Thoracic aorta (tissue), 2 donors: ENCODE measurements around the gene ASAP2. TPM values are rescaled to one million over a fixed set of nuclear protein-coding genes. Genes with fewer than 3 reads are reported as not detected.

Experiments used
- ATAC-seq: fragments of 150-250 bp; one replicate; pipeline ENCODE4 v1.8.0; 2017; ENCODE audit warnings: low read depth; ENCODE audit not compliant: insufficient number of reproducible peaks, low FRiP score
- DNase-seq: peaks from one replicate; pipeline ENCODE4 v3.0.0-alpha.2; 2020; ENCODE audit warnings: low spot score
- H3K27ac ChIP-seq, 2 donors: fragments of 200-600 bp; sonication (generic); 1 replicate in 1 of 2; 2 replicates in 1 of 2; pipeline ENCODE4 v1.5.1; 2016; ENCODE audit warnings: mild to moderate bottlenecking in 2 of 2, moderate library complexity in 2 of 2
- H3K27me3 ChIP-seq: fragments of 200-600 bp; sonication (generic); replicated peaks from 2 replicates; pipeline ENCODE4 v1.6.0; 2016; ENCODE audit warnings: mild to moderate bottlenecking; ENCODE audit not compliant: insufficient read depth
- H3K36me3 ChIP-seq: fragments of 200-600 bp; sonication (generic); one replicate; pipeline ENCODE4 v1.5.1; 2016
- H3K4me1 ChIP-seq, 2 donors: fragments of 200-600 bp; sonication (generic); 1 replicate in 1 of 2; 2 replicates in 1 of 2; pipeline versions ENCODE4 v1.5.1 to v1.6.0; 2016; ENCODE audit warnings: low read depth in 2 of 2, mild to moderate bottlenecking in 1 of 2; ENCODE audit not compliant: control insufficient read depth in 1 of 2
- H3K4me3 ChIP-seq: fragments of 200-600 bp; sonication (generic); 2 replicates; pipeline ENCODE4 v1.5.1; 2016; ENCODE audit warnings: mild to moderate bottlenecking
- H3K9me3 ChIP-seq: fragments of 200-600 bp; sonication (generic); 2 replicates; pipeline ENCODE4 v1.5.1; 2016
- CTCF ChIP-seq: fragments of 200-600 bp; sonication (generic); IDR thresholded peaks from one replicate; pipeline ENCODE4 v1.5.1; 2019; ENCODE audit warnings: antibody characterized with exemption
- total RNA-seq, 2 donors: library from RNA; depleted of rRNA; stranded (reverse); fragments of >200 nt; gene quantifications; one replicate each; pipeline versions ENCODE4 v1.1.0 to v1.2.3, GENCODE V29; 2016

ASAP2 gene
- total RNA-seq, 2 donors from 2014 or later: 58.1 to 102 TPM

- H3K9me3 ChIP-seq: no peaks in the 10 kb centered on the region
- peaks cover 5 to 16% of the 10 kb centered on the region in 2 donors for H3K4me1 ChIP-seq
- no peak overlapping the region for H3K4me3 ChIP-seq
- no peak overlapping the region for H3K27ac ChIP-seq
- no peaks in the 10 kb centered on the region for H3K27me3 ChIP-seq
- no peaks in the 10 kb centered on the region for H3K36me3 ChIP-seq
- no peak for TF ChIP-seq CTCF
- DNase-seq (no peak), ATAC-seq (no peak)
These were observed 210.3 kb downstream of the ASAP2 start for GRCh38 chr2:9416962-9417316.

GRCh38 chr2:9417725-9418124 is 211.1 kb downstream of the ASAP2 start:
- H3K27ac ChIP-seq: no peak overlapping the region
- no peaks in the 10 kb centered on the region for H3K36me3 ChIP-seq
- no peak for ATAC-seq
- H3K9me3 ChIP-seq: no peaks in the 10 kb centered on the region
- no peaks in the 10 kb centered on the region for H3K27me3 ChIP-seq
- DNase-seq: no peak
- H3K4me3 ChIP-seq: no peak overlapping the region
- no peak for TF ChIP-seq CTCF
- peaks cover 9 to 20% of the 10 kb centered on the region in 2 donors for H3K4me1 ChIP-seq

- Histone ChIP-seq H3K36me3 (no peaks in the 10 kb centered on the region), H3K27ac (no peak overlapping the region), H3K9me3 (no peaks in the 10 kb centered on the region), H3K4me1 (peaks cover 9 to 20% of the 10 kb centered on the region in 2 donors), H3K27me3 (no peaks in the 10 kb centered on the region), H3K4me3 (no peak overlapping the region)
- ATAC-seq: no peak
- no peak for TF ChIP-seq CTCF
- DNase-seq: no peak
These were observed 212.1 kb downstream of the ASAP2 start for GRCh38 chr2:9418746-9419145.

GRCh38 chr2:9419541-9419940 is 212.9 kb downstream of the ASAP2 start:
- Histone ChIP-seq H3K9me3 (no peaks in the 10 kb centered on the region), H3K4me3 (no peak overlapping the region), H3K27me3 (no peaks in the 10 kb centered on the region), H3K36me3 (no peaks in the 10 kb centered on the region), H3K4me1 (peaks cover 9 to 27% of the 10 kb centered on the region in 2 donors), H3K27ac (no peak overlapping the region)
- ATAC-seq: no peak
- no peak for TF ChIP-seq CTCF
- no peak for DNase-seq

GRCh38 chr2:9420495-9420894 is 213.9 kb downstream of the ASAP2 start:
- ATAC-seq (no peak), DNase-seq (no peak)
- Histone ChIP-seq H3K27me3 (no peaks in the 10 kb centered on the region), H3K27ac (no peak overlapping the region), H3K36me3 (no peaks in the 10 kb centered on the region), H3K4me3 (no peak overlapping the region), H3K4me1 (peaks cover 9 to 32% of the 10 kb centered on the region in 2 donors), H3K9me3 (no peaks in the 10 kb centered on the region)
- no peak for TF ChIP-seq CTCF
